ENCODE results near the gene WDR20. TPM values are rescaled to one million over a fixed set of nuclear protein-coding genes. Genes with fewer than 3 reads are reported as not detected.
"Not testable (repeated sequence)": the region's sequence is repeated elsewhere in the genome, so short reads cannot be mapped to it uniquely, and the experiment has no call there.

Gene WDR20
- total RNA-seq, 1 donor from 2014 or later: 25.2 TPM

DNA sequence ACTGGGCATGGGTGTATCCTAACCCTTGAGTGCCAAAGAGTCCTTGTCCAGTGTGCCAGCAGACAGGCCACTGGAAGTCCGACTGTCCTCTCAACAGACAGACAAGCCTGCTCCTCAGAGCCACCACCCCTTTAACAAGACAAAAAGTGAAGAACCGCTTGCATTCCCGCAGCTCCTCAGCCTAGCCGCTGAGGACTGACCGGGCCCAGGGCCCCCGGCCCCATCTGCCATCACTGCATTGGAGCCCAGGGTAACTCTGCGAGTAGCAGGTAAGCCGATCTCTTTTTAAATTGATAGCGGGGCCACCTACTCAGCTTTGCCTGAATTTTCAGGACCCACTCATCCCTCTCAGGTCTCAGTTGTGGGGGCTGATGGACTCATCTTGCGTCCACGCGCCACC, 96.3 kb downstream of the WDR20 start:
- no peak for DNase-seq

GRCh38 chr14:102238131-102238530, 98.4 kb downstream of the WDR20 start:
- Histone ChIP-seq H3K27me3 (no peaks in the 10 kb centered on the region), H3K36me3 (no peaks in the 10 kb centered on the region), H3K27ac (no peak overlapping the region), H3K4me3 (no peak overlapping the region), H3K4me1 (no peaks in the 10 kb centered on the region), H3K9me3 (no peaks in the 10 kb centered on the region)
- TF ChIP-seq CTCF (IDR thresholded peaks at IDR 0.05): no peak
- intact Hi-C loops (cut with DNase I): no loop called here
- DNase-seq (no peak), ATAC-seq (no peak)

More for the DNA sequence above, 96.3 kb downstream of the WDR20 start:
- no peaks in the 10 kb centered on the region for H3K27me3 ChIP-seq
- H3K4me1 ChIP-seq: no peaks in the 10 kb centered on the region
- H3K4me3 ChIP-seq: no peak overlapping the region
- H3K36me3 ChIP-seq: no peaks in the 10 kb centered on the region
- no peak overlapping the region for H3K27ac ChIP-seq
- no peaks in the 10 kb centered on the region for H3K9me3 ChIP-seq
- no peak for ATAC-seq
- intact Hi-C loops (cut with DNase I): no loop called here
- TF ChIP-seq CTCF (IDR thresholded peaks at IDR 0.05): no peak

GRCh38 chr14:102238766-102239165, 99.1 kb downstream of the WDR20 start:
- H3K9me3 ChIP-seq: no peaks in the 10 kb centered on the region
- ATAC-seq (no peak), DNase-seq (no peak)
- no peaks in the 10 kb centered on the region for H3K36me3 ChIP-seq
- no peak for TF ChIP-seq CTCF (IDR thresholded peaks at IDR 0.05)
- H3K27ac ChIP-seq: no peak overlapping the region
- intact Hi-C loops (cut with DNase I): no loop called here
- H3K4me3 ChIP-seq: no peak overlapping the region
- H3K4me1 ChIP-seq: no peaks in the 10 kb centered on the region
- H3K27me3 ChIP-seq: no peaks in the 10 kb centered on the region

DNA sequence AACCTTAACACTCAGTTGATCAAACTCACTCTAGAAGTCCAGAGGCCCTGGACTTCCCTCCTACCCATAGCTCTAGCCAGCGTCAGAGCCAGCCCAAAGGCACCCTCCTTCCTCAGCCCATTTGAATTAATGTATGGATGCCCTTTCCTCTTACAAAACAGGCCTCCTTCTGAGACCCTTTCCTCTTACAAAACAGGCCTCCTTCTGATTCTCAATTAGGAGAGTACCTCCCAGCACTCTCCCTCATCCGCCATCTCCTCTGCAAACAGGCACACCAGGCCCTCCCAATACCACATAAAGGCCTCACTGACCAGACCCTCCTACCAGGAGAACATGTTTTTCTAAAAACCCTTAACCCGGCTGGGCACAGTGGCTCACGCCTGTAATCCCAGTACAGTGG, 99.5 kb downstream of the WDR20 start:
- H3K9me3 ChIP-seq: no peaks in the 10 kb centered on the region
- no peak for DNase-seq
- TF ChIP-seq CTCF (IDR thresholded peaks at IDR 0.05): no peak
- H3K4me1 ChIP-seq: no peaks in the 10 kb centered on the region
- H3K4me3 ChIP-seq: no peak overlapping the region
- intact Hi-C loops (cut with DNase I): no loop called here
- no peak for ATAC-seq
- H3K27me3 ChIP-seq: no peaks in the 10 kb centered on the region
- no peak overlapping the region for H3K27ac ChIP-seq
- no peaks in the 10 kb centered on the region for H3K36me3 ChIP-seq

- H3K36me3 ChIP-seq; H3K27me3 ChIP-seq; H3K4me1 ChIP-seq; ATAC-seq; H3K9me3 ChIP-seq; H3K27ac ChIP-seq; DNase-seq; intact Hi-C loops (cut with DNase I); H3K4me3 ChIP-seq: not testable (repeated sequence)
Observed at GRCh38 chr14:102240481-102240880, 100.8 kb downstream of the WDR20 start.

DNA sequence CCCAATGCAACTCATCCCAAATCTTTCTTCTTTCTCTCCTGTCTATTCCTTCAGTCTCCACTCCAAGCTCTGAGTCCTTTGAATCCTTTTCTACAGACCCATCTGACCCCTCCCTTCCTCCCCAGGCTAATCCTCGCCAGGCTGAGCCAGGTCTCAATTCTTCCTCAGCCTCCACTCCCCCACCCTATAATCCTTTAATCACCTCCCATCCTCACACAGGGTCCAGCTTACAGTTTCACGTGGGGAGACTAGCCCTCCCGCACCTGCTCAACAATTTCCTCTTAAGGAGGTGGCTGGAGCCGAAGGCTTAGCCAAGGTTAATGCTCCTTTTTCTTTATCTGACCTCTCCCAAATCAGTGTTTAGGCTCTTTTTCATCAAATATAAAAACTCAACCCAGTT, 101.5 kb downstream of the WDR20 start:
- no peak for DNase-seq
- H3K36me3 ChIP-seq: no peaks in the 10 kb centered on the region
- no peak overlapping the region for H3K4me3 ChIP-seq
- no peak for ATAC-seq
- no peaks in the 10 kb centered on the region for H3K27me3 ChIP-seq
- no peak for TF ChIP-seq CTCF (IDR thresholded peaks at IDR 0.05)
- H3K4me1 ChIP-seq: no peaks in the 10 kb centered on the region
- H3K27ac ChIP-seq: no peak overlapping the region
- intact Hi-C loops (cut with DNase I): no loop called here
- no peaks in the 10 kb centered on the region for H3K9me3 ChIP-seq

DNA sequence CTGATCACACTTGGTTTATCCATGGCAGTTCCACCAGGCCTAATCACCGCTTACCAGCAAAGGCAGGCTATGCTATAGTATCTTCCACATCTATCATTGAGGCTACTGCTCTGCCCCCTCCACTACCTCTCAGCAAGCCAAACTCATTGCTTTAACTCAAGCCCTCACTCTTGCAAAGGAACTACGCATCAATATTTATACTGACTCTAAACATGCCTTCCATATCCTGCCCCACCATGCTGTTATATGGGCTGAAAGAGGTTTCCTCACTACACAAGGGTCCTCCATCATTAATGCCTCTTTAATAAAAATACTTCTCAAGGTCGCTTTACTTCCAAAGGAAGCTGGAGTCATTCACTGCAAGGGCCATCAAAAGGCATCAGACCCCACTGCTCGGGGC, 104.1 kb downstream of the WDR20 start:
- H3K4me3 ChIP-seq; H3K9me3 ChIP-seq; H3K27ac ChIP-seq; intact Hi-C loops (cut with DNase I); H3K27me3 ChIP-seq; H3K4me1 ChIP-seq; ATAC-seq; DNase-seq; H3K36me3 ChIP-seq: not testable (repeated sequence)
